ENCODE measurements around the gene PRDX2.

Gene PRDX2

GRCh38 chr19:12836529-12836863 lies 34.9 kb upstream of the PRDX2 start:
- H3K4me3 ChIP-seq (ENCODE audit: low read depth, low read length) = no peak overlapping the region
- H3K9me3 ChIP-seq = no peaks in the 10 kb centered on the region
- H3K27me3 ChIP-seq = no peaks in the 10 kb centered on the region
- TF ChIP-seq CTCF (IDR thresholded peaks at IDR 0.05; ENCODE audit: low read depth, low read length) = no peak
- peaks cover 14% of the 10 kb centered on the region for H3K4me1 ChIP-seq
- no peak for DNase-seq
- H3K36me3 ChIP-seq = no peaks in the 10 kb centered on the region

GRCh38 chr19:12834976-12835757 lies 33.6 kb upstream of the PRDX2 start:
- H3K4me3 ChIP-seq (ENCODE audit: low read depth, low read length) = peak overlapping the region; percentile 39
- H3K27me3 ChIP-seq = no peaks in the 10 kb centered on the region

GRCh38 chr19:12834566-12834943 lies 33.0 kb upstream of the PRDX2 start, which contains the start of gene RTBDN:
TSS of gene RTBDN (minus strand) at chr19:12834579. CDS start at chr19:12829979, 4,600 bp downstream.
- peaks cover 8% of the 10 kb centered on the region for H3K4me1 ChIP-seq
- no peaks in the 10 kb centered on the region for H3K36me3 ChIP-seq
- no peak for DNase-seq
- peak within 1 kb of the TSS; percentile 67 for H3K4me3 ChIP-seq (ENCODE audit: low read depth, low read length)
- no peak for TF ChIP-seq CTCF (IDR thresholded peaks at IDR 0.05; ENCODE audit: low read depth, low read length)
- no peaks in the 10 kb centered on the region for H3K9me3 ChIP-seq
- no peaks in the 10 kb centered on the region for H3K27me3 ChIP-seq

More at GRCh38 chr19:12834976-12835757, 33.6 kb upstream of the PRDX2 start:
- Histone ChIP-seq H3K4me1 (peaks cover 11% of the 10 kb centered on the region), H3K36me3 (no peaks in the 10 kb centered on the region), H3K9me3 (no peaks in the 10 kb centered on the region)
- peak; percentile 72 for DNase-seq
- no peak for TF ChIP-seq CTCF (IDR thresholded peaks at IDR 0.05; ENCODE audit: low read depth, low read length)

- no peaks in the 10 kb centered on the region for H3K36me3 ChIP-seq
- no peaks in the 10 kb centered on the region for H3K9me3 ChIP-seq
- TF ChIP-seq CTCF (IDR thresholded peaks at IDR 0.05; ENCODE audit: low read depth, low read length) = no peak
- no peaks in the 10 kb centered on the region for H3K27me3 ChIP-seq
- H3K4me1 ChIP-seq = peaks cover 8% of the 10 kb centered on the region
- peak overlapping the region; percentile 67 for H3K4me3 ChIP-seq (ENCODE audit: low read depth, low read length)
- peak; percentile 76 for DNase-seq
Observed at GRCh38 chr19:12833738-12834565, 32.4 kb upstream of the PRDX2 start.

GRCh38 chr19:12833418-12833737 lies 31.8 kb upstream of the PRDX2 start:
- H3K4me1 ChIP-seq = peaks cover 11% of the 10 kb centered on the region
- H3K9me3 ChIP-seq = no peaks in the 10 kb centered on the region
- no peak for TF ChIP-seq CTCF (IDR thresholded peaks at IDR 0.05; ENCODE audit: low read depth, low read length)
- peak overlapping the region; percentile 49 for H3K4me3 ChIP-seq (ENCODE audit: low read depth, low read length)
- DNase-seq = no peak
- H3K36me3 ChIP-seq = no peaks in the 10 kb centered on the region
- no peaks in the 10 kb centered on the region for H3K27me3 ChIP-seq

GRCh38 chr19:12828494-12828893 lies 26.9 kb upstream of the PRDX2 start:
- Histone ChIP-seq H3K27me3 (no peaks in the 10 kb centered on the region), H3K4me1 (peaks cover 11% of the 10 kb centered on the region), H3K36me3 (no peaks in the 10 kb centered on the region), H3K9me3 (no peaks in the 10 kb centered on the region), H3K4me3 (ENCODE audit: low read depth, low read length) (peak overlapping the region; percentile 43)
- DNase-seq = peak; percentile 95
- TF ChIP-seq CTCF (IDR thresholded peaks at IDR 0.05; ENCODE audit: low read depth, low read length) = no peak
